Stimulated activated CD8-positive, alpha-beta memory T cell treated with anti-CD3 and anti-CD28 coated beads, Interleukin-7, amount 100 ng/mL, for 48 hours (primary cell): Measurements from ENCODE around the gene NEDD8.

Experiments
- DNase-seq, 2 donors: peaks; one replicate each; pipeline ENCODE4 v3.0.0-alpha.2; 2020; ENCODE audit warnings: low read depth in 1 of 2; ENCODE audit errors: extremely low read depth in 1 of 2

Gene NEDD8

GRCh38 chr14:24264298-24264697 lies 32.1 kb upstream of the NEDD8 start:
- DNase-seq, result no peak

GRCh38 chr14:24263848-24264247 lies 31.7 kb upstream of the NEDD8 start:
- no peak for DNase-seq

GRCh38 chr14:24262821-24263733 lies 30.9 kb upstream of the NEDD8 start, which contains the start of gene TGM1:
Gene TGM1, minus strand, starts transcription at chr14:24263177. Its CDS starts 825 bp downstream, at chr14:24262352.
- DNase-seq, result no peak

GRCh38 chr14:24261969-24262327 lies 29.8 kb upstream of the NEDD8 start:
- DNase-seq, result no peak

- DNase-seq, result no peak
Observed at GRCh38 chr14:24261256-24261968, 29.2 kb upstream of the NEDD8 start.

- DNase-seq, result no peak
Observed at GRCh38 chr14:24260780-24261157, 28.6 kb upstream of the NEDD8 start.

GRCh38 chr14:24260026-24260779 lies 28.0 kb upstream of the NEDD8 start:
- no peak for DNase-seq

- DNase-seq, result no peak
Observed at GRCh38 chr14:24259282-24260025, 27.3 kb upstream of the NEDD8 start.

- no peak for DNase-seq
Observed at GRCh38 chr14:24258548-24259265, 26.5 kb upstream of the NEDD8 start.

- no peak for DNase-seq
Observed at GRCh38 chr14:24258119-24258518, 26.0 kb upstream of the NEDD8 start.

- DNase-seq, result no peak
Observed at GRCh38 chr14:24256960-24257359, 24.8 kb upstream of the NEDD8 start.

- DNase-seq, result no peak
Observed at GRCh38 chr14:24255931-24256711, 24.0 kb upstream of the NEDD8 start.

GRCh38 chr14:24255438-24255837 lies 23.3 kb upstream of the NEDD8 start:
- no peak for DNase-seq

GRCh38 chr14:24254630-24255392 lies 22.6 kb upstream of the NEDD8 start:
- no peak for DNase-seq

GRCh38 chr14:24253936-24254335 lies 21.8 kb upstream of the NEDD8 start:
- DNase-seq, result no peak

GRCh38 chr14:24252289-24253124 lies 20.3 kb upstream of the NEDD8 start:
- no peak for DNase-seq

GRCh38 chr14:24251880-24252288 lies 19.7 kb upstream of the NEDD8 start:
- DNase-seq, result no peak

GRCh38 chr14:24250354-24250753 lies 18.2 kb upstream of the NEDD8 start:
- DNase-seq, result no peak
